Measurements from ENCODE around the gene MYB.

MYB gene

GRCh38 chr6:135251498-135252441 lies 70.7 kb downstream of the MYB start:
- no peak overlapping the region for H3K4me3 ChIP-seq
- H3K9me3 ChIP-seq, result no peaks in the 10 kb centered on the region
- no peaks in the 10 kb centered on the region for H3K4me1 ChIP-seq
- no peak for TF ChIP-seq CTCF (IDR thresholded peaks at IDR 0.05)
- H3K27ac ChIP-seq, result no peak overlapping the region
- H3K36me3 ChIP-seq, result no peaks in the 10 kb centered on the region
- intact Hi-C loops (cut with DNase I; ENCODE audit: low total_unique reads), result no loop called here
- no peaks in the 10 kb centered on the region for H3K27me3 ChIP-seq
- no peak for DNase-seq

GRCh38 chr6:135254471-135254870 lies 73.4 kb downstream of the MYB start:
- no peaks in the 10 kb centered on the region for H3K4me1 ChIP-seq
- intact Hi-C loops (cut with DNase I; ENCODE audit: low total_unique reads), result no loop called here
- H3K9me3 ChIP-seq, result no peaks in the 10 kb centered on the region
- no peak overlapping the region for H3K4me3 ChIP-seq
- H3K27ac ChIP-seq, result no peak overlapping the region
- H3K27me3 ChIP-seq, result no peaks in the 10 kb centered on the region
- no peak for TF ChIP-seq CTCF (IDR thresholded peaks at IDR 0.05)
- no peak for DNase-seq
- no peaks in the 10 kb centered on the region for H3K36me3 ChIP-seq

GRCh38 chr6:135256866-135257265 lies 75.8 kb downstream of the MYB start:
- Histone ChIP-seq H3K4me3 (no peak overlapping the region), H3K27me3 (no peaks in the 10 kb centered on the region), H3K27ac (no peak overlapping the region), H3K9me3 (no peaks in the 10 kb centered on the region), H3K36me3 (no peaks in the 10 kb centered on the region), H3K4me1 (no peaks in the 10 kb centered on the region)
- intact Hi-C loops (cut with DNase I; ENCODE audit: low total_unique reads), result no loop called here
- DNase-seq, result no peak
- TF ChIP-seq CTCF (IDR thresholded peaks at IDR 0.05), result no peak

- intact Hi-C loops (cut with DNase I; ENCODE audit: low total_unique reads), result no loop called here
- TF ChIP-seq CTCF (IDR thresholded peaks at IDR 0.05), result no peak
- Histone ChIP-seq H3K27me3 (no peaks in the 10 kb centered on the region), H3K27ac (no peak overlapping the region), H3K4me3 (no peak overlapping the region), H3K9me3 (no peaks in the 10 kb centered on the region), H3K36me3 (no peaks in the 10 kb centered on the region), H3K4me1 (no peaks in the 10 kb centered on the region)
- no peak for DNase-seq
Observed at GRCh38 chr6:135257631-135258405, 76.7 kb downstream of the MYB start.

GRCh38 chr6:135258970-135259369 lies 77.9 kb downstream of the MYB start:
- no peaks in the 10 kb centered on the region for H3K36me3 ChIP-seq
- intact Hi-C loops (cut with DNase I; ENCODE audit: low total_unique reads), result no loop called here
- H3K27me3 ChIP-seq, result no peaks in the 10 kb centered on the region

More at GRCh38 chr6:135258970-135259369, 77.9 kb downstream of the MYB start:
- no peak for DNase-seq
- no peaks in the 10 kb centered on the region for H3K9me3 ChIP-seq
- TF ChIP-seq CTCF (IDR thresholded peaks at IDR 0.05), result no peak
- no peak overlapping the region for H3K27ac ChIP-seq
- no peaks in the 10 kb centered on the region for H3K4me1 ChIP-seq
- no peak overlapping the region for H3K4me3 ChIP-seq
